HS-5 (cell line): Measurements from ENCODE around the gene C1orf50.

ENCODE experiments used
- DNase-seq: peaks from one replicate; pipeline ENCODE4 v3.0.0-alpha.2; 2012; ENCODE audit warnings: low read depth

C1orf50 gene

DNA sequence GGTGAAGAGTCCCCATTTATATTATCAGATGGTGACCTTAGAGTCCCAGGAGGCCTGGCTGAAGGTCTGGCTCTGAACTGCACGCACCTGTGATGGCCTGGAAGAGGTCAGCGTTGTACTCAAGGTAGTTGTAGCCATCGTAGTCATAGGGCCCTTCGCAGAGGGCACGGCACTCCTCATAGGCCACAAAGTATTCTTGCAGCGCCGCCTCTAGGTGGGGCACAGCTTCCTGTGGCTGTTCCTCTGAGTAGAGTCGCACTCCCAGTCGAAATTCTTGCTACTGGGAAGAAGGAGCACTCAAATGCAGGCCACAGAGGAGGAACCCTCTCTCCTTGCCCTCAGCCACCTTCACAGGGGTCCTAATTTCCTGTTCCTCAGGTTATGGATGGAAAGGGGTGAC lies 7.9 kb upstream of the C1orf50 start:
- DNase-seq, result no peak

DNA sequence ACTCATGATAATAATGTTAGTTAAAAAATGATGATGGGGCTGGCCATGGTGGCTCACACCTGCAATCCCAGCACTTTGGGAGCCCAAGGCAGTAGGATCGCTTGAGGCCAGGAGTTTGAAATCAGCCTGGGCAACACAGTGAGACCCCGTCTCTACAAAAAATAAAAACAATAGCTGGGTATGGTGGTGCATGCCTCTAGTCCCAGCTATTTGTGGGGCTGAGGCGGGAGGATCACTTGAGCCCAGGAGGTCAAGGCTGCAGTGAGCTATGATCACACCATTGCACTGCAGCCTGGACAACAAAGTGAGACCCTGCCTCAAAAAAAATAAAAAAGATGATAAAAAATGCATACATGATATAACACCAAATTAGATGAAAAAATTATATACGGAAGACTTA lies 5.5 kb upstream of the C1orf50 start:
- DNase-seq, result no peak

DNA sequence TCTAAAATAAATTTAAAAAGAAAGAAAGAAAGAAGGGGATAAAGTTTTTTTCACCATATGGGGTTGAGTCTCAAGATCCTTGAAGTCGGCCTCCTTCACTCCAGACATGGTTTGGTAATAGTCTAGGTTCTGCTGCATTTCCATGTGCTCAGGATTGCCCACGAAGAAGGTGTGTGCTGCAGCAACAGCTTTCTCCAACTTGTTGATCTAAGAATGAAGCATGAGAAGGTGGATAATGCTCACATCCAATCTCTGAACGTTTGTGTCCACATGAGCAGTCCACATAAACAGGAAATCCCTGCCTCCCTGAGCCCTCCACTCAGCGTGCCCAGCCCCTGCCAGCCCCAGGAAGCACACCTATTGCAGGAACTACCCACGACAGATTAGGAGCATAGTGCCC lies 4.8 kb upstream of the C1orf50 start:
- DNase-seq, result no peak

DNA sequence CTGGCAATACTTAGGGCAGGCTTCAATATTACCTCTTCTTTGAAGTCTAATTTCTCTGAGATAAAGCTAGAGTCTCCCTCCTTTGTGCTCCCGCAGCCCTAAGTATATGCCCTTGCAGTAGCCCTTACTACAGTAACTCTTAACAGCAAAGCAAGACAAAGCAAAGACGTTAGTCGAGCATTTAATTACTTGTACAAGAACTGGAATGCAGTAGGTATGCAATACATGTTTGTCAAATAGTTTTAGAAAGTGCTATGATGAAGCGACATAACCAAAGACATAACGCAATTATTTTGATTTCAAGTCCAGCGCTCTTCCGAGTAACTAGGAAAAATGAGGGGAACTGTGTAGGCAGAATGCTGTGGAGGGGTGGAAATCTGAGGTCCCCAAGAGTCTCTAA lies 1.8 kb upstream of the C1orf50 start:
- no peak for DNase-seq

DNA sequence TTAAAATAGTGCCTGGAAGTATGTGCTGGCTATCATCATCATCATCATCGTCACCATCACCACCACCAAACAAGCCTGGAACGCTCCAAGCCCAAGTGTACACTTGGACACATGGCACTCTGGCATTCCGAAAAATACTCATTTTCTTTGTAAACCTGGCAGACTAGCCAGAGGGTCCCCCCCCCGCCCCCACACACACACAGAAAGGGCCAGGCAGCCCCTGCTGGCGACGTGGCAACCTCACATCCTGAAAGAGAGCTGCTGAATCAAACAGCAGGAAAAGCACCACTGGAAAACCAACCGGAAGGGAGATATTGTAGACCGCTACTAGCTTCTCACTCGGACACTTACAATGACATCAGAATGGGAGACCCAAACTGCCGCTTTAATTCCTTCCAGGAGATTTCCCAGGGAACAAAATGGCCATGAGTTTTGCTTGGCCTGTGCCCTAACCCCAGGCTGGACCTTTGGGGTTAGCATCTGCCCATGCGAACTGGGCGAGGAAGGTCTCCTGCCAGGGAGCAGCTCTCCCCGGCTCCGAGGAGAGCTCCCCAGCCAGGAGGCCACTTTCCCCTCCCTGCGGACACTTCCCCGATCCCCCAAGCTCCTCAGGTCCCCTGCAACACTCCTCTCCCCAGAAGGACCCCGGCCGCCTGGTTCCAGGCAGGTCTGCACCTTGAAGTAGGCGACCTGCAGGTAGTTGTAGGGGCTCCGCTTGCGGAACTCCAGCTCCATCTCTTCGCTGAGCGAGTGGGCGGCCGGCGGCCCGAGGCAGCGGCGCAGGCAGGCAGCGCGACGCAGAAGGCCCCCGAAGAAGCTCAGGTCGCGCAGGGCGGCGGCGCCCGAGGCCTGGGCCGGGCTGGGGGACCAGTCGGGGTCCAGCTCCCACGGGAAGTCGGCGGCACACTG lies 963 bp upstream of the C1orf50 start:
- peak; percentile 50 for DNase-seq

DNA sequence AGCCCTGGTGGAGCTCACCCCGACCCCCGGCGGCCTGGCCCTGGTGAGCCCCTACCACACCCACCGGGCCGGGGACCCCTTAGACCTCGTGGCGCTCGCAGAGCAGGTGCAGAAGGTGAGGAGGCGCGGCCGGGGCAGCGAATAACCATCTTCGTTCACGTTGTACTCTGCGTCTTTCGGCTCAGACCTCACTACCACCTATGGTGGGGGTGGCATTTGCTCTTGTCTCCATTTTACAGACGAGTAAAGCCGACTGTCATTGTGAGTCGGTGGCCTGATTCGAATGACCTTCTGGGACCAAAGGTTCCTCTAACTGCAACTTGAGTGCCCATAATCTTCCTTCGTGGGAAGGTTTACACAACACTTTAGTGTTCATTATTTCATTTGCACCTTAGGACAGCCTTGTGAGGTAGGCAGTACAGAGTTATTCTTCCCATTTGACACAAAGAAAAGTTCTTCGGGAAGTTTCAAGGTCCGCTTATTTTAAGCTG lies 506 bp downstream of the C1orf50 start:
- no peak for DNase-seq

DNA sequence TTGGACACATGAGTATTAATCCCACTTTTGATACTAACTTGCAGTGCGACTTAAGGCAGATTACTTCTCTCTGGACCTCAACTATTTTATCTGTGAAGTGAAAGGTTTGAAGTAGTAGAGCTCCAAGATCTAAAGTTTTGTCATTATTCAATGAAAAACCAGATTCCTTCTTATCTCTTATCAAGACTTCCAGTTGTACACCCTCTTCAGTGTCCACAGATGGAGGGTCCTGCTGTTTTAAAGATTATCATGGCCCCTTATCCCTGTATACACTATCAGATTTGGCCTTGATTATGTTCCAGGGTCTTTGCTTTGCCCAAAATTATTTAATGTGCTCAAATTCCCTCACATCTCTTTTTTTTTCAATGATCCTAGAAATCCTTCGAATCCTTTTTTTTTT lies 1.1 kb downstream of the C1orf50 start:
- no peak for DNase-seq

DNA sequence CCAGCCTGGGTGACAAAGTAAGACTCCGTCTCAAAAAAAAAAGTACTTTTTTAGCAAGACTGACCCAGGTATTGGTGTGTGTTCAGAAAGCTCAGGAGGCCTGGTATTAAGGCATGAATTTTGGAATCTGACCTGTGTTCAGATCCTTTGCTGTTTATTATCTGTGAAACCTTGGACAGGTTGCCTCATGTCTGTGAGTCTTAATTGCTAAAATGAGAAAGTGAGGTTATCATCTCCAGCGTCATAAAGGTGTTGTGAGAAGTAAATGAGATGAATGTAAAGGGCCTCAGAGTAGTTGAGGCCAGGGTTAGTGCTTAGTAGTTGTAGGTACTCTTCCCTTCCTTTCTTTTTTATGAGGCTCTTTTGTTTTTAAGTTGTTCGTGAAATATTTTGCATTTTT lies 2.8 kb downstream of the C1orf50 start:
- DNase-seq, result no peak

DNA sequence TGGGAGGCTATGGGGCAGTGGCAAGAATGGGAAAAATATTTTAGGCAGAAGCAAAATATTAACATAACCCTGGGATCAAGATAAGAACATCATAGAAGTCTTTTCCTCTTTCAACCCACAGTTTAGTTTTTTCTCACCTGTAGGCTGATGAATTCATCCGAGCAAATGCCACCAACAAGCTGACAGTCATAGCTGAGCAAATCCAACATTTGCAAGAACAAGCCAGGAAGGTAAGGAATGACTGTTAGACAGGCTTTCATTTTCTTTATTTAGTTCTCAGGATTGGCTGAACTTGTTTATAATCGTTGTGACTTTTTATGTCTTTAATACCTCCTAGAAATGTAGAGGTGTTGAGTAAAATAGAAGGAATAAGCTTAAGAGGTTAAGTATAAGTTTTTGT lies 6.4 kb downstream of the C1orf50 start:
- no peak for DNase-seq

DNA sequence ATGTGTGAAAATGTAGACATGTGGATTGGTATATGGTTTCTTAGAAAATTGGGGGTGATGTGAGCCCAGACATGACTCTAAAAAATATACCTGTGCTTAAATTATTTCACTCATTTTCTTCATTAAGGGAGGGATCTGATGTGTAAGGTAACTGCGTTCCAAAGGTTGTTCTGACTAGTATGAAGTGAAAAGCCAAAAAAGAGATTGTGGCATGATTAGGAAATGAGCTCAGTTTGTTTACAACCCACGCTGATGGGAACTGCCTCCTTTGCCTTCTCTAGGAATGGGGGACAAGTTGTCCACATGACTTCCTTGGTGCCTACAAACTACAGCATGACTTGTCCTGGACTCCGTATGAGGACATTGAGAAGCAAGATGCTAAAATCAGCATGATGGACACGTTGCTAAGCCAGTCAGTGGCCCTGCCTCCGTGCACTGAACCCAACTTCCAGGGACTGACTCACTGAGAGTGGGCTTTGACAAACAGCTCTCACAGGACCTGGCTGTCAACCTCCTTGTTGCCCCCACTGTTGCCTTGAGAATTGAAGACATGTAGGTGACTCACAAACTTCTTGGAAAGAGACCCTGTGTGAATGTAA lies 8.0 kb downstream of the C1orf50 start:
- DNase-seq, result no peak

DNA sequence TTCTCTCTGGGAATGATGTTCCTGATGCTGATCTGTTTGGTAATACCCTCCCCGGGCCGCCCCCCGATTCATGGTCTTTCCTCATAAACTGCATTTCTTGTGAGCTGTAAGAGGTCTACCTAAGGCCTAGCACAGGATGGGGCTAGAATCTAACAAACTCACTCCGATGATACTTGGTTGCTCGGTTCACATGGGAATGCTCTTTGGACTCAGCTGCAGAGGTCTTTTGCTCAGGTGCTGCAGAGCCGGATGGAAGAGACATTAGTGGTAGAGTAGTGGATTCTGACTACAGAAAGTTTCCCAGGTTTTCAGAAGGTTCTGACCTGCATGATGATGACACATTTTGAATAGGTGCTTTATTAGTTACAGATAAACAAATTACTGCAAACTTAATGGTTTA lies 9.5 kb downstream of the C1orf50 start:
- no peak for DNase-seq

DNA sequence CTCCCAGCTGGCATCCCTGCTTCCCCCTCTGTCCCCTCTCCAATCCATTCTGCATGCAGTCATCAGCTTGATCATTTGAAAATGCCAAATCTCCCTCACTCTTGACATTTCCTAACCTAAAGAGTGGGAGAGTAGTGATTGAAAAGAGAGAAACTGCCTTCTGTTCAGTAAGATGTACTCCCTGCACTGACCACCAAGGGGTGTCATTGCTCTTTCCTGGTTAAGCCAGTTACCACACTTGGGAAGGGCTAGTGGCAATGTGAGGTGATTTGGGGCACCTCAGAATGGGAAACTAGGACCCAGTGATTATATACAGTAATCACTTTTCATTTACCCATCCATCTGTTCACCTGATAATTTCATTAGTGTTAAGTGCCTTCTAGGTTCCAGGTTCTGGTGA lies 10.8 kb downstream of the C1orf50 start:
- DNase-seq, result no peak

DNA sequence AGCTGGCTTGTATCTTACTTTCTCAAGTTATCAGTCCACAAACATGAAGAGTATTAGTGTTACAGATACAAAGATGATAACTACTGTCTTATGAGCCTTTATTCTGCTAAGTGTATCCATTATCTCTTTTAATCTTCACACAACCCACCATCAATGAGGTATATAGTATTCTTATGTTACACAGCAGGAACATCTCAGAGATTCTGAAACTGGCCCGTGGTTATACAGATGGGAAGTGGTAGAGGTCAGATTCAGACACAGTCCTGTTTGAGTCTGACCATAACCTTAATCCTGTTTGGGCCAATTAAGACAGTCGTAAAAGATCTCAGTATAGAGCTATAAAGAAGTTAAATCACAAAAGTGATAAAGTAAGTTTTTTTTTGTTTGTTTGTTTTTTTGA lies 12.7 kb downstream of the C1orf50 start:
- DNase-seq, result no peak

DNA sequence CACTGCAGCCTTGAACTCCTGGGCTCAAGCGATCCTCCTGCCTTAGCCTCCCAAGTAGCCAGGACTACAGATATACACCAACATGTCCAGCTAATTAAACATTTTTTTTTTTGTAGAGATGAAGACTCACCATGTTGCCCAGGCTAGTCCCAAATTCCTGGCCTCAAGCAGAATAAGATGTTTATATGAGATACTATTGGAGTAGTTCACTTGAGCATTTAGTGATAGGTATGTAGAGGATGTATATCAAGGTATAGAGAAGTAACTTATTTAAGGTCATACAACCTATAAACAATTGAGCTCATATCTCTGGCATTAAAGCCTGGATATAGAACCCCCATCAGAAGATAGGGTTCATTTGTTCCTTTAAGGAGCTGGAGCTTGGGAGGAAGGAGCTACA lies 13.1 kb downstream of the C1orf50 start:
- no peak for DNase-seq

DNA sequence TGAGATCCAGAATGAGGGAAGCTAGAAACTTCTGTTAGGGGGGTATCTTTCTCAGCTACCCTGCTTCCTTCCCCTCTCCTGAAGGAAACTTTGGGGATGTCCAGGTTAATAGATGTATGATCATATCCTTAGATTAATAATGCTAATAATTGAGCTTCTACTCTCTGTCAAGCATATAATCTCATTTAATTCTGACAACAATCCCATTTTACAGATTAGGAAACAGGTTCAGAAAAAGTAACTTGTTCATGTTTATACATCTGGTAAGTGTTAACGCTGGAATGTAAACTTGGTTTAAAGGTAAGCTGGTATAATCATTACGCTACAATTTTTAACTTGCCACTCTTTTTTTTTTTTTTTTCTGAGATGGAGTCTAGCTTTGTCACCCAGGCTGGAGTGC lies 16.0 kb downstream of the C1orf50 start:
- no peak for DNase-seq

DNA sequence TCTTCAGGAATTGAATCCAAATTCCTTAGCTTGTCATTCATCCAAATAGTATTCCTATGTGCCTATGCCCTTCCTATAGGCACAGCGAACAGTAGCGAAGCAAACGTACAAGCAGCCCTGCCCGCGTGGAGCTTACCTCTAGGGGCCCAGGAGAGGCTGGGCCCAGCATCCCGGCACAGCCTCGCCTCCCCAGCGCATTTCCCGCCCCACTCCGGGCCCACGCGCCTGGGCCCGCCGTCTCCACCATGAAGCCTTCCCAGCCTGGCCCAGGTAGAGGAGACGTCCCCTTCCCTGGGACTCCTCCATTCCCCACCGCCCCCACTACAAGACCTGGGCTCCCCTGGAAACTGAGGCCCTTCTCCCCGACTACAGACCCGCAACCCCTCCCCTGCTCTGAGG lies 17.5 kb downstream of the C1orf50 start:
- no peak for DNase-seq

DNA sequence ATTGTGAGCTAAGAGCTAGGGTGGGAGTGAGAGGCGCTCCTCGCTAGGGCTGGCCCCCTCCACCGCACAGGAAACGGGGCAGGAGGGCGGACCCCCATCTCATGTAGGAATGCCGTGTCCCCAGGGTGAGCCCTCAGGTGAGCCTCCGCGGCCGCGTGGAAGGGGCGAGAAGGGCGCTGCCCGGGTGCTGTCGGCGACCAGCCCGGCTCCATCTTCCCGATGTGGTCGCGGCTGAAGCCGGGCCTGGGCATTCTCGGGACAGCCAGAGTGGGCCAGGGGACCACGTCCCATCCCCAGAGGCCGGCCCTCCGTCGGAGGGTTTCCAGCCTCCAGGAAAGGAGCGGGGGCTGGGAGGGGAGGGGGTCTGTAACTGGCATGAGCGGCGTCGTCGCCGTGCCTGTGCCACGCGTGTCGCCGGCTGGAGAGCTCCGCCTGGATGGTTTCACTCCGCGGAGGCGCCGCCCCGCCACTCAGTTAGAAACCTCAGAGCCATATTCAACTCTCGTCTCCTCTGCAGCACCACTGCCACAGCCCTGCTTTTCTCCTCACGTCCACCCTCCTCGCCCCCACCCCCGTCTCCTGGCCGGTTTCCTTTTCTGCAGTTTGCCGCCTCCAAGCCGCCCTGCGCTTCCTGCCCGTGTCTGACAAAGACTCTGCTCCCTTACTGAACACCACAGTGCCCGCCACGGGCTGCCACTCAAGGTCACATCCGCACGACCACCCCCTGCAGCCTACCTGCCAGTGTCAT lies 18.1 kb downstream of the C1orf50 start, which contains the start of gene TMEM269:
Gene TMEM269, plus strand, starts transcription at position 46 of the 748 bp plus-strand sequence. CDS start 4,903 bp downstream, outside the sequence.
- no peak for DNase-seq

DNA sequence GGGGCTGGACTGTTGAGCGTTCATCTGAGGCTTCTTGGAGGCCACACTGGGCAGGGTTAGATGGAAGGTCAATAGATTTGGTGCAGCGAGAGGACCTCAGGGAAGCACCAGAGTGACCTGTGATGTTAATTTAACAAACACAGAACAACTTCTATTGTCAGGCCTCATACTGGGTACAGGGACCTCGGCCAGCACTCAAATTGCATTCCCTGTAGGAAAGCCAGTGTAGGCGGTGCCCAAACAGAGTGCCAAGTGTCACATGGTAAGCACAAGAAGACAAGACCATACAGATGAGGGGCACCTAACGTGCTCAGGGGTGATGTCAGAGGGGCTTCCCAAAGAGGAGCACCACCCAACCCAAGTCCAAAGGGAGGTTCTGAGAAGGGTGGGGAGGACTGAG lies 19.0 kb downstream of the C1orf50 start:
- DNase-seq, result no peak

DNA sequence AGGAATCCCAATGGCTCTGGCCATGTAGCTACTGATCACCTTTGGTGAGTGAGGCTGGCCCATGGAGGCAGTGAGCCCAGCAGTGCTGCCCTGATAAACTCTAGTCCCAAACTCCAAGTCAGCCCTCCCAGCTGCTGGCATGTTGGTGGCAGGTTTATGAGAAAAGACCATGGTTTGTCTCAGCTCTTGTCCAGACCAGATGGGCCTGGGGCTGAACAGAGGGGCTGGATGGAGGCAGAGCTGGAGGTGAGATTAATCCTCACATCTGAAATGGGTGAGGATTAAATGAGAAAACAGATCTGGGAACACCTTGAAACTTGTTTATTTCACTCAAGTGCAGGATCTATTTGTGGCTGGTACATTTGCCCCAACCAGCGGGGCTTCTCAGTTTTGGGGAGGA lies 21.0 kb downstream of the C1orf50 start:
- no peak for DNase-seq

DNA sequence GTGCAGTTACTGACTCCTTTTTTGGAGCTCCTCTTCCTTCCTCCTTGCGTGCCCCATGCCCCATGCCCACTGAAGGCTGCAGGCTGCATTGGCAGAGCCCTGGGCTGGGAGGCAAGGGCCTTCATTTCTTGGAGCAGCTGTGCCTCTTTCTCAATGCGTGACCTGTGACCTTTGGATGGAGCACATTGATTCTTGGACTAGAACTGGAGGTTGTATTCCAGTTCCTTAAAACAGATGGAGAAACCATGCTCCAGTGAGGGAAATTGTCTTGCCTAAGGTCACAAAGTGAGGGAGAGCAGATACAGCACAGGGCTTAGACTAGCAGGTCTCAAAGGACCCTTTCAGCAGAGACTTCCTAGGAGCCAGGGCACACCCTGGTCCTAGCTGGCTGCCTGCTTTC lies 26.8 kb downstream of the C1orf50 start:
- DNase-seq, result no peak

DNA sequence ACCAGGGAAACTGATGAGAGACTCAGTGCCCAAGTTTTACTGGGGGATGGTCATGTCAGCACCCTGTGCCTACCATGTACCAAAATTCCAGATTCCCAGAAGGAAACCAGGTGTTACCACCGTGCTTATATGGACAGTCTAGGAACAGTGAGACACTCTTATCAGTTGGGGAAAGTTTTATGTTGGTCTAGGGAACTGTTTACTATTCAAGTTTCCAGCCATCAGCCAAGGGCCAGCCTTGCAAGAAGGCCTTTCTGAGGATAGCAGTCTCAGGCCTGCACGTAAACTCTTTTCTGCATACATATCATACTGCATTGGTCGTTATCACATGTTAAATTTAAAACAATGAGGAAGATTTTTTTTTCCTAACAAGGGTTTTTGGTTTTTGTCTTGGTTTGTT lies 30.4 kb downstream of the C1orf50 start:
- DNase-seq, result no peak

DNA sequence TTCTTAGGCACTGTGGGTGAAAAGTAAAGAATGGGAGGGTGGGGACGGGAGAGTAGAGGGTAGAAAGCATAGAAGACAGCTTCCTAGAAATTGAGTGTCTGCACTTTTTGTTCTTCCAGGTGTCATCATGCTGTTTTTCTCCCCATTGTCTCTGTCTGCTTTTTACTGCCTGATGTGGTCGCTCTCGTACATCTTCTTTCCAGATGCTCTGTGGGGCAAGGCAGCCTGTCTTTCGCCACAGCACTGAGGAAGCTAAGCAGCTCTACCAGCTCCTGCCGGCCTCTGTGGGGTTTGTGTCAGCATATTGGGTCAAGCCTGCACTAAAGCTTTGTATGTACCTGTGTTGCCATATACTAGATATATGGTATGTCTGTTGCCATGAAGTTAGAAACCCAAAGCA lies 30.9 kb downstream of the C1orf50 start:
- DNase-seq, result no peak
